Urinary bladder (tissue), 4 donors: ENCODE results near the gene JCAD. TPM values are rescaled to one million over a fixed set of nuclear protein-coding genes. Genes with fewer than 3 reads are reported as not detected.
"Not testable (repeated sequence)": the region's sequence is repeated elsewhere in the genome, so short reads cannot be mapped to it uniquely, and the experiment has no call there.

ENCODE experiments used
- DNase-seq: peaks from one replicate; pipeline ENCODE4 v3.0.0-alpha.2; 2015; ENCODE audit errors: extremely low spot score
- H3K27ac ChIP-seq: one replicate; pipeline ENCODE4 v1.5.1; 2013; ENCODE audit warnings: low read depth, mild to moderate bottlenecking, moderate library complexity
- H3K36me3 ChIP-seq: one replicate; pipeline ENCODE4 v1.6.1; 2013; ENCODE audit warnings: mild to moderate bottlenecking, moderate library complexity; ENCODE audit not compliant: insufficient read depth
- H3K4me1 ChIP-seq: one replicate; pipeline ENCODE4 v1.6.1; 2013; ENCODE audit warnings: mild to moderate bottlenecking, moderate library complexity; ENCODE audit not compliant: insufficient read depth
- H3K4me3 ChIP-seq: one replicate; pipeline ENCODE4 v1.5.1; 2013; ENCODE audit warnings: low read depth, low read length
- WGBS: extraction: QIAGEN DNeasy Blood & Tissue Kit; methylation state at CpG from one replicate; pipeline ENCODE4 v1.1.7; 2013; 5-methylcytosine and 5-hydroxymethylcytosine counted together
- polyA plus RNA-seq: library from polyadenylated mRNA; stranded (reverse); fragments of 200-250 nt; gene quantifications from one replicate; pipeline ENCODE4 v1.2.3, GENCODE V29; 2013
- total RNA-seq: library from RNA; depleted of rRNA; stranded (reverse); fragments of >200 nt; gene quantifications from one replicate; pipeline ENCODE4 v1.2.3, GENCODE V29; 2014
- donor health status: healthy with polysubstance abuse.
- donor health status: healthy.

Gene JCAD
- total and polyA plus RNA-seq, 2 donors, result 35.2 to 52.0 TPM

DNA sequence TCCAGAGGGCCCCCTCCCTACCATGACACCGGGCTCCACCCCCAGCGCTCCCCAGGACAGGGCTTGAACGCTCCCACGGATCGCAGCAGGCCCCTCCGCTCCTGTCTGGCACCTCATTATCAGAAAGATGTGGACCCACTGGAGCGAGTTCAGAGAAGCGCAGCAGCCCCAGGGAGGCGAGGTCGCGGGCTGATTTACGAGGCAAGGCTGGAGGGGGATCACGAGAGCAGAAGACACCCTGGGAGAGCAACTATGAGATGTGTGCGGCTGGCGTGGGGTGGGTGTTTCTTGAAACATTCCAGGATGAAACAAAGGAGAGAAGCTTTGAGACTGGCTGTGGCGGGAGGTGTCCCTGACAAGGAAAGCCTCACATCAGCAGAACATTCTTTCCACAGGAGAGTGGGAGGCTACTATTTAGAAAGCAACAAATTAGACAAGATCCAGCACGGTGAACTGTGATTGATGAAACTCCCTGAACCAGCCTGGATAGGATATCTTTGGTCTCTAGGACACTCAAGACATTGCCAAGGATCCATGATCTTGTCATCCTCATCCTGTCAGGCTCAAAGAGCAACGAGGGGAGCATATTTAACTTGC is 66.0 kb downstream of the JCAD start:
- DNase-seq, result no peak
- 29% methylated on average over 18 of the region's 18 CpGs for WGBS
- no peaks in the 10 kb centered on the region for H3K36me3 ChIP-seq
- no peak overlapping the region for H3K27ac ChIP-seq
- H3K4me3 ChIP-seq, result no peak overlapping the region
- H3K4me1 ChIP-seq, result no peaks in the 10 kb centered on the region

DNA sequence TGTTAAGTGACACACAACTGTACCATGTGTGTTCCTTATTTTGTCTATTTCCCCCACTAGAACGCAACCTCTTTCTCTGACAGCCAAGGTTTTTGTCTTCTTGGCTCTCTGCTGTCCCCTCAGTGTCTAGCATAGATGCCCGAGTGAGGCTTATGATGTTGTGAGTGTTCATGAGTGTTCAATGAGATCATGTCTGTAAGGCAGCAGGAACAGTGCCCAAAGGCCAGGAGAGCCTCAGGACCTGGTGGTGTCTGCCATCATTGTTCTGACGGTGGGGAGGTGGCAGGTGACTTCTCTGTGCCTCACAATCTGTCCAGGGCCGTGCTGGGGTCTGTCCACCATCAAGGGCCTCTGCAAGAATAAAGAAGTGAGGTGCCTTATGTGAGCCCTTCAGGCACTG is 66.5 kb downstream of the JCAD start:
- WGBS, result 64% methylated on average over 4 of the region's 4 CpGs
- H3K4me3 ChIP-seq, result no peak overlapping the region
- no peaks in the 10 kb centered on the region for H3K4me1 ChIP-seq
- no peak for DNase-seq
- no peak overlapping the region for H3K27ac ChIP-seq
- H3K36me3 ChIP-seq, result no peaks in the 10 kb centered on the region

DNA sequence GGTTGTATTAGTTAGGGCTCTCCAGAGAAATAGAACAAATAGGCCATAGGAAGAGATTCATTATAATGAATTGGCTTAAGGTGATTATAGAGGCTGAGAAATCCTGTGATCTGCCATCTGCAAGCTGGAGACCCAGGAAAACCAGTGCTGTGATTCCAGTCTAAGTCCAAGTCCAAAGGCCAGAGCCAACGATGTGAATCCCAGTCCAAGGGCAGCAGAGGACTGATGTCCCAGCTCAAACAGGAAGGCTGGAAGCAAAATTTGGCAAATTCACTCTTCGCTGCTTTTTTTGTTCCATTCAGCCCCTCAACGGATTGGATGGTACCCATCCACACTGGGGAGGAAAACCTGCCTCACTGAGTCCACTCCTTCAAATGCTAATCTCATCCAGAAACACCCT is 68.0 kb downstream of the JCAD start:
- 92% methylated on average over 3 of the region's 3 CpGs for WGBS
- H3K36me3 ChIP-seq, result no peaks in the 10 kb centered on the region
- no peak overlapping the region for H3K27ac ChIP-seq
- no peak overlapping the region for H3K4me3 ChIP-seq
- DNase-seq, result no peak
- no peaks in the 10 kb centered on the region for H3K4me1 ChIP-seq

GRCh38 chr10:29987471-29987870 is 71.9 kb downstream of the JCAD start:
- Histone ChIP-seq H3K36me3 (no peaks in the 10 kb centered on the region), H3K4me1 (no peaks in the 10 kb centered on the region), H3K27ac (no peak overlapping the region), H3K4me3 (no peak overlapping the region)
- WGBS, result 42% methylated on average over 4 of the region's 4 CpGs
- no peak for DNase-seq

GRCh38 chr10:29982997-29983648 is 76.3 kb downstream of the JCAD start:
- no peaks in the 10 kb centered on the region for H3K4me1 ChIP-seq
- H3K4me3 ChIP-seq, result no peak overlapping the region
- WGBS, result 97% methylated on average over 2 of the region's 2 CpGs
- H3K27ac ChIP-seq, result no peak overlapping the region
- no peak for DNase-seq
- no peaks in the 10 kb centered on the region for H3K36me3 ChIP-seq

DNA sequence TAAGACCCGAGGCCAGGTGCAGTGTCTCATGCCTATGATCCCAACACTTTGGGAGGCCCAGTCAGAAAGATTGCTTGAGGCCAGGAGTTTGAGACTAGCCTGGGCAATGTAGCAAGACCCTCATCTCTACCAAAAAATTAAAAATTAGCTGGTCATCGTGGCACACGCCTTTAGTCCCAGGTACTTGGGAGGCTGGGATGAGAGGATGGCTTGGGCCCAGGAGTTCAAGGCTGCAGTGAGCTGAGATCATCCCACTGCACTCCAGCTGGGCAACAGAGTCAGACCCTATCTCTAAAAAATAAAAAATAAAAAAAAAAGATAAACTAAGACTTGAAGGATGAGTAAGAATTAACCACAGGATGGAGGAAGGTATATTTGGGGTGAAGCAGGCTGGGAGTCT is 77.9 kb downstream of the JCAD start:
- Histone ChIP-seq H3K27ac (no peak overlapping the region), H3K36me3 (no peaks in the 10 kb centered on the region), H3K4me3 (no peak overlapping the region), H3K4me1 (no peaks in the 10 kb centered on the region)
- no peak for DNase-seq
- WGBS, result 83% methylated on average over 3 of the region's 3 CpGs

DNA sequence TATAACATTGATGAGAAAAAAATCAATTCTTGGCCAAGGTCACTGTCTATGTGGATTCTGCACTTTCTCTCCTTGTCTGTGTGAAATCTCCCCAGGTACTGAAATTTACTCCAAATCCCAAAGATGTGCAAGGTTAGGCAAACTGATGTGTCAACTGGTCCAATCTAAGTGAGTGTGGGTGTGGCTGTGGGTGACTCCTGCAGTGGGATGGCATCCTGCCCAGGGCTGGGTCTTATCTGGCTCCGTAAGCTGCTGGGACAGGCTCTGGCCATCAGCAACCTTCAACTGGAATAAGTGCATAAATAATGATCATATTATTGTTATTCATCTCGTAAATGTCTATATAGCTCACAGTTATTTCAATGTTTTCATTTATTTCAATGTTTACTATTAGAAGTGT is 79.3 kb downstream of the JCAD start:
- 57% methylated on average over 2 of the region's 2 CpGs for WGBS
- H3K27ac ChIP-seq, result no peak overlapping the region
- no peak for DNase-seq
- H3K4me3 ChIP-seq, result no peak overlapping the region
- no peaks in the 10 kb centered on the region for H3K36me3 ChIP-seq
- H3K4me1 ChIP-seq, result no peaks in the 10 kb centered on the region

GRCh38 chr10:29979421-29979779 is 80.0 kb downstream of the JCAD start:
- not testable (repeated sequence) for H3K4me3 ChIP-seq, H3K27ac ChIP-seq, DNase-seq, H3K4me1 ChIP-seq, H3K36me3 ChIP-seq
- WGBS, result 52% methylated on average over 2 of the region's 2 CpGs

GRCh38 chr10:29977171-29977570 is 82.2 kb downstream of the JCAD start:
- WGBS, result 58% methylated on average over 4 of the region's 4 CpGs
- H3K36me3 ChIP-seq, result no peaks in the 10 kb centered on the region
- no peak overlapping the region for H3K27ac ChIP-seq
- no peaks in the 10 kb centered on the region for H3K4me1 ChIP-seq
- no peak for DNase-seq
- no peak overlapping the region for H3K4me3 ChIP-seq

- DNase-seq, result no peak
- no peak overlapping the region for H3K27ac ChIP-seq
Observed at GRCh38 chr10:29976134-29976533, 83.3 kb downstream of the JCAD start.

GRCh38 chr10:29974773-29975172 is 84.6 kb downstream of the JCAD start:
- no peaks in the 10 kb centered on the region for H3K4me1 ChIP-seq
- H3K4me3 ChIP-seq, result no peak overlapping the region
- 86% methylated on average over 3 of the region's 3 CpGs for WGBS
- no peak overlapping the region for H3K27ac ChIP-seq
- DNase-seq, result no peak
- no peaks in the 10 kb centered on the region for H3K36me3 ChIP-seq

More at GRCh38 chr10:29976134-29976533, 83.3 kb downstream of the JCAD start:
- 83% methylated on average over 2 of the region's 2 CpGs for WGBS
- no peaks in the 10 kb centered on the region for H3K4me1 ChIP-seq
- no peak overlapping the region for H3K4me3 ChIP-seq
- no peaks in the 10 kb centered on the region for H3K36me3 ChIP-seq

GRCh38 chr10:29973921-29974320 is 85.5 kb downstream of the JCAD start:
- H3K27ac ChIP-seq, result no peak overlapping the region
- no peaks in the 10 kb centered on the region for H3K4me1 ChIP-seq
- H3K4me3 ChIP-seq, result no peak overlapping the region
- no peaks in the 10 kb centered on the region for H3K36me3 ChIP-seq
- DNase-seq, result no peak
- WGBS, result 81% methylated on average over 5 of the region's 5 CpGs

DNA sequence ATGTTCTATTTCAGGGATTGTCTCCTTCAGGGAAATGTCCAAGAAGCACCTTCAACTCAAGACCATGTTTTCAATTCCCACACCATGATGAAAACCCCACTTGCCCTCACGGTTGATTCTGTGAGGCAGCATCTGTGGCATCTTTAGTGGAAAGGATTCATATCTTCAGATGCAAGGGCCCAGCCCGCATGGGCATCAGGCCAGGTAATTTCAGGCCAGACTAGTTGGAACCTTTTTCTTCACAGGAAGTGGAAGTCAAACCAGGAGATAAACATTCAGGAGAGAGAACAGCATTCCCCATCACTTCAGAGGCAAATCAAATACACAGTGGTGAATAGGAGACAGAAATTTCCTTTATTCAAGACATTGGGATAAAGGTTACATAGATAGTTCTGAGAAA is 88.8 kb downstream of the JCAD start:
- no peaks in the 10 kb centered on the region for H3K36me3 ChIP-seq
- WGBS, result 61% methylated on average over 2 of the region's 2 CpGs
- H3K27ac ChIP-seq, result no peak overlapping the region
- no peaks in the 10 kb centered on the region for H3K4me1 ChIP-seq
- DNase-seq, result no peak
- no peak overlapping the region for H3K4me3 ChIP-seq

DNA sequence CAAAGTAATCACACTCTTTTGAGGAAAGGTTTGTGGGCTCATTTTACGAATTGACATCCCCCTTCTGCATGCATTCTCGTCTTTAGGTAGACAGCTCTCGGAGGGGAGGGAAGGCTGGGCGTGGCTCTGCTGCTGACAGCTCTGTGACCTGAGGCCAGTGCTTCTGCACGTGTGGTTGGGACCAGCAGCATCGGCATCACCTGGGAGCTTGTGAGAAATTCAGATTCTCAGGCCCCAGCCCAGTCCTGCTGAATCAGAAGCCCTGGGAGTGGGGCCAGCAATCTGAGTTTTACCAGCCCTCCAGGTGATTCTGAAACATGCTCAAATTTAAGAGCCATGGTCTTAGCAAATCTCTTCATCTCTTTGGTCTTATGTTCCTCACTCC is 89.4 kb downstream of the JCAD start:
- Histone ChIP-seq H3K36me3 (no peaks in the 10 kb centered on the region), H3K4me1 (no peaks in the 10 kb centered on the region), H3K27ac (no peak overlapping the region), H3K4me3 (no peak overlapping the region)
- no peak for DNase-seq
- WGBS, result 83% methylated on average over 6 of the region's 6 CpGs
